Measurements from ENCODE around the gene C1orf116. TPM values are rescaled to one million over a fixed set of nuclear protein-coding genes. Genes with fewer than 3 reads are reported as not detected.

The C1orf116 gene
- total RNA-seq, 4 donors from 2014 or later: 7.1 to 24.6 (median 13.3) TPM

DNA sequence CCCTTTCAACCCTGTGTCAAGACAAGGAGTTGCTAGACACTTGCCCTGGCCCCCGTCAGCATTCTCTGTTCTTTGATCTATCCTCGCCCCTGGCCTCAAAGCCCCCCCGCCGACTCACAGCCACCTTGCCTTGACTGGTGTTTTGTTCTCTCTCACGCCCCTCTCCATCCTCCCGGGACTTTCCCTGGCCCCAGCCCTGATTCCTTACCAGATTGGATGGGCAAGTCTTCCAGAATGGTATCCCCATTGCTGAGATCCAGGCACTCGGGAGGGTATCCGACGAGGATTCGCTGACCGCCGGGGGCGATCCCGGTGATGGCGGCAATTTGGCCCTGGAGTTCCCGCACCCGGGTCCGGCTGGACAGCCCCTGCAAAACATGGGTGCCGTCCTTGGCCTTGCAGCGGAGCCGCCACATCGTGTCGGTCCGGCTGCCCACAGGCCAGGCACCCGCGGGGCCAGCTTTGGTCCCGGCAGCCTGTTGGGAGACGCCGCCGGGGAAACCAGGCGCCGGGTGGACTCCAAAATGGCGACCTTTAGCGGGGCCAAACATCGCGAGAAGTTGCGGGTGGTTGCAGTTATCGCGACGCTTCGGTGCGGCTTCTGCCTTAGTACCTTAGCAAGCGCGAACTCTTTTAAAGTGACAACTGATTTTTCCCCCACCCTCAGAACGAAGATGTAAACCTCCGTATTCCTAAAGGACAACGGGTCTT is 18.1 kb upstream of the C1orf116 start:
- DNase-seq: peak; percentile 92
- Histone ChIP-seq H3K27ac (peak overlapping the region; percentile 77 to 97 (median 97)), H3K27me3 (no peaks in the 10 kb centered on the region), H3K4me3 (replicated peaks in 1 of 3) (peak overlapping the region; percentile 92 to 99 (median 99)), H3K9me3 (no peaks in the 10 kb centered on the region), H3K36me3 (peaks cover 11 to 13% of the 10 kb centered on the region in 2 donors), H3K4me1 (peaks cover 37 to 40% of the 10 kb centered on the region in 2 donors)
- TF ChIP-seq POLR2A (IDR thresholded peaks at IDR 0.05): peak; percentile 26 to 89
- TF ChIP-seq, protein P1, sequence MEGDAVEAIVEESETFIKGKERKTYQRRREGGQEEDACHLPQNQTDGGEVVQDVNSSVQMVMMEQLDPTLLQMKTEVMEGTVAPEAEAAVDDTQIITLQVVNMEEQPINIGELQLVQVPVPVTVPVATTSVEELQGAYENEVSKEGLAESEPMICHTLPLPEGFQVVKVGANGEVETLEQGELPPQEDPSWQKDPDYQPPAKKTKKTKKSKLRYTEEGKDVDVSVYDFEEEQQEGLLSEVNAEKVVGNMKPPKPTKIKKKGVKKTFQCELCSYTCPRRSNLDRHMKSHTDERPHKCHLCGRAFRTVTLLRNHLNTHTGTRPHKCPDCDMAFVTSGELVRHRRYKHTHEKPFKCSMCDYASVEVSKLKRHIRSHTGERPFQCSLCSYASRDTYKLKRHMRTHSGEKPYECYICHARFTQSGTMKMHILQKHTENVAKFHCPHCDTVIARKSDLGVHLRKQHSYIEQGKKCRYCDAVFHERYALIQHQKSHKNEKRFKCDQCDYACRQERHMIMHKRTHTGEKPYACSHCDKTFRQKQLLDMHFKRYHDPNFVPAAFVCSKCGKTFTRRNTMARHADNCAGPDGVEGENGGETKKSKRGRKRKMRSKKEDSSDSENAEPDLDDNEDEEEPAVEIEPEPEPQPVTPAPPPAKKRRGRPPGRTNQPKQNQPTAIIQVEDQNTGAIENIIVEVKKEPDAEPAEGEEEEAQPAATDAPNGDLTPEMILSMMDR (IDR thresholded peaks at IDR 0.05): no peak
- WGBS, 2 donors: 2% methylated on average over 10 to 35 of the region's 47 CpGs
- intact Hi-C loops (cut with DNase I): no loop called here

DNA sequence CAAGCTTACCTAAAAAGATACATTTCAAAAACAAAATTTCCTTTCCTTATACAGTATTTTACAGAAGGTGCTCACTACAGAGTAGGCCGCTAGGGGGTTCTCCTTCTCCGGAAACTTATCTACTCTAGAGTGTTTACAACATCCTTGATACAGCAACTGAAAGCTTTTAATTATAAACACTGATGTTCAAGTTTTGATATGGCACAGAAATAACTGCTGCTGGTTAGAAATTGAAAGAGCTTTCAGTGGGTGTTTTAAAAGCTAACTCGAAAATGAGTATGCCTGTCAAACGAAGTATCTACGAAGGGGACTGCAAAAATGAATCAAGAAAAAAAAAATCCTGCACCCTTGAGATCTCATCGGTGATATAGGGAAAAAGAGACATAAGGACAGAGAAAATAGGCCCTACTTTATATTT is 17.4 kb upstream of the C1orf116 start:
- intact Hi-C loops (cut with DNase I): no loop called here
- H3K36me3 ChIP-seq: peaks cover 11 to 13% of the 10 kb centered on the region in 2 donors
- H3K4me1 ChIP-seq: peaks cover 43 to 44% of the 10 kb centered on the region in 2 donors
- no peaks in the 10 kb centered on the region for H3K27me3 ChIP-seq
- peak overlapping the region; percentile 77 to 97 (median 97) for H3K27ac ChIP-seq
- peak overlapping the region; percentile 92 to 99 (median 99) for H3K4me3 ChIP-seq (replicated peaks in 1 of 3)
- 1% methylated on average over 6 of the region's 6 CpGs for WGBS, 2 donors
- DNase-seq: peak; percentile 60 to 61
- no peaks in the 10 kb centered on the region for H3K9me3 ChIP-seq
- no peak for TF ChIP-seq POLR2A (IDR thresholded peaks at IDR 0.05)
- TF ChIP-seq, protein P1 (IDR thresholded peaks at IDR 0.05): peak; percentile 63 to 84 (median 76)

DNA sequence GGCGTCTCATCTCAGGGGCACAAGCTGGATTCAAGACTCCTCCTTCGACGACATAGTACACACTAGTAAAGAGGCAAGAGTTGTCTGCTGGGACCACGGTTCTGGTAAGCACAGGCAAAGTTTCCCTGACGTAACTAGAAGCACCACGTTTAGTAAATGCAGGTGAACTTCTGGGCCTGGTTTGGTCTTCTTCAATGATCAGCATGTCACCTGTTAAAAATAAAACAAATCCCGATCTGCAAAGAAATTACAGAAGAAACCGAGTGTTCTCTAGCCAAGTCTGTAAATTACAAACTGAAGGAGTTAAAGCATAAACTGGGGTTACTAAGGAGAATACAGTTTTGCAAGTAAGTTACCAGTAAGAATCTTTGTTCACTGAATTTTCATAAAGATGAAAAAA is 17.0 kb upstream of the C1orf116 start:
- Histone ChIP-seq H3K9me3 (no peaks in the 10 kb centered on the region), H3K4me3 (replicated peaks in 1 of 3) (peak overlapping the region in 1 of 3 donors; percentile 92), H3K36me3 (peaks cover 11 to 13% of the 10 kb centered on the region in 2 donors), H3K27me3 (no peaks in the 10 kb centered on the region), H3K27ac (peak overlapping the region in 2 of 3 donors; percentile 15 to 97), H3K4me1 (peaks cover 42 to 46% of the 10 kb centered on the region in 2 donors)
- intact Hi-C loops (cut with DNase I): no loop called here
- WGBS, 2 donors: 57 to 61% methylated on average over 8 of the region's 8 CpGs
- no peak for DNase-seq
- TF ChIP-seq, protein P1 (IDR thresholded peaks at IDR 0.05): no peak
- TF ChIP-seq POLR2A (IDR thresholded peaks at IDR 0.05): no peak

DNA sequence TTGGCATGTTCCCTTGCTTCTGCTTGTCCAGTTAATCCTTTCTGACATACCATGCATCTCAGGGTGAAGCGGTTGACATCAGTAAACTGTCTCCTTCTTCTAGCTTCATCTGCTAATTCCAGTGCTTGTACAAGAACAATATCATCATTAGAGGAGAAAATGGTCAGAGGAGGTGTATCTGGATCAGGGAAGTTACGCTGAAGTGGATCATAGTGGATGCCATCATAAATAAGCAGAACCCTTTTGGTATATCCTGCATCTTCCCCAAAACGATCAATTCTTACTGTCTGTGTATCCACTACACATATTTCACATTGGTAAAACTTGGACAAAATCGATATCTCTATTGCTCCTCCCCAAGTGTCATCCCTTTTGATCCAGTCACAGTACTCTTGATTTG is 16.5 kb upstream of the C1orf116 start:
- Histone ChIP-seq H3K27me3 (no peaks in the 10 kb centered on the region), H3K36me3 (peaks cover 11 to 13% of the 10 kb centered on the region in 2 donors), H3K9me3 (no peaks in the 10 kb centered on the region), H3K4me1 (peaks cover 37 to 46% of the 10 kb centered on the region in 2 donors), H3K27ac (no peak overlapping the region), H3K4me3 (replicated peaks in 1 of 3) (no peak overlapping the region)
- intact Hi-C loops (cut with DNase I): no loop called here
- no peak for DNase-seq
- TF ChIP-seq POLR2A (IDR thresholded peaks at IDR 0.05): no peak
- TF ChIP-seq, protein P1 (IDR thresholded peaks at IDR 0.05): no peak
- WGBS, 2 donors: 91 to 93% methylated on average over 4 of the region's 4 CpGs

DNA sequence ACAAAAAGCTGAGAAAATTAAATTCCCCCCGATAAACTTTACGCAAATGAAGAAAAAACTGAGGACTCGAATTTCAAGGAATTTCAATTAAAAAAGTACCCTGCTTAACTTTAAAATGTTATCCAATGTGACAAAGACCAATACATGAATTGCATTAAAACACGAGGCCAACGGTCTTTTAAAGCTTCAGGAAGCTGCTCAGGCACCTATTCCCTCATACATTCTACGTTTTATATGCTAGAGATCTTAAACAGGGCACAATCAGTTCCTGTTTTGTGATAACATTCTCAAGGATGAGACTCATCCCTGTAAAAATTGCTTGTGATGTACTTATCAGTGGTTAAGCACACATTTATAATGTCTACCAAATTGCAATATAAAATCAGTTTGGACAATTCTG is 15.5 kb upstream of the C1orf116 start:
- Histone ChIP-seq H3K4me3 (replicated peaks in 1 of 3) (no peak overlapping the region), H3K4me1 (peaks cover 35 to 46% of the 10 kb centered on the region in 2 donors), H3K27ac (no peak overlapping the region), H3K9me3 (no peaks in the 10 kb centered on the region), H3K36me3 (peaks cover 11 to 13% of the 10 kb centered on the region in 2 donors), H3K27me3 (no peaks in the 10 kb centered on the region)
- no peak for DNase-seq
- intact Hi-C loops (cut with DNase I): no loop called here
- 89 to 93% methylated on average over 6 of the region's 6 CpGs for WGBS, 2 donors
- TF ChIP-seq POLR2A (IDR thresholded peaks at IDR 0.05): no peak
- TF ChIP-seq, protein P1 (IDR thresholded peaks at IDR 0.05): no peak
